ENCODE results near the gene NPIPB8.
"Not testable (repeated sequence)": the region's sequence is repeated elsewhere in the genome, so short reads cannot be mapped to it uniquely, and the experiment has no call there.

The NPIPB8 gene

GRCh38 chr16:28606291-28607115 lies 31.4 kb upstream of the NPIPB8 start:
- in situ Hi-C loops (cut with MboI; ENCODE audit: low sequenced_read_pairs) = no loop called here

GRCh38 chr16:28607116-28607623 lies 30.7 kb upstream of the NPIPB8 start:
- in situ Hi-C loops (cut with MboI; ENCODE audit: low sequenced_read_pairs) = no loop called here

DNA sequence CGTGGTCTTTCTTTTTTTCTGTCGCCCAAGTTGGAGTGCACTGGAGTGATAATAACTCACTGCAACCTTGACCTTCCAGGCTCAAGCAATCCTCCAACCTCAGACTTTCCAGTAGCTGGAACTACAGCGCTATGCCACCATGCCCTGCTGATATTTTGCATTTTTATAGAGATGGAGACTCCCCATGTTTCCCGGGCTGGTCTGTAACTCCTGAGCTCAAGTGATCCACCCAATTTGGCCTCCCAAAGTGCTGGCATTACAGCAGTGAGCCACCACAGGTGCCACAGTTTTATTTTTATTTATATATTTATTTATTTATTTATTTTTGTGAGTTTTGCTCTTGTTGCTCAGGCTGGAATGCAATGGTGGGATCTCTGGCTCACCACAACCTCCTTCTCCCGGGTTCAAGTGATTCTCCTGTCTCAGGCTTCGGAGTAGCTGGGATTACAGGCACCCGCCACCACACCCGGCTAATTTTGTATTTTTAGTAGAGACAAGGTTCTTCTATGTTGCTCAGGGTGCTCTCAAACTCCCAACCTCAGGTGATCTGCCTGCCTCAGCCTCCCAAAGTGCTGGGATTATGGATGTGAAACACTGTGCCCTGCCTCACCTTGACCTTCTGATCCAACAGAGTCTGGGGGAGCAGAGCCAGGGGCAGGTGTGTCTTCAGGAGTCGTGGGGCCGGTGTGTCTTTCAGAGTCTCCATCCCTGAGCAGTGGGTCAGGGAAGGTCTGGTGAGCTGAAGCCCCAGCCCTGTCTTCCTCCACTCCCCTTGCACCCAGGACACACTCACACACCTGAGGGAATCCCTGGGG lies 30.0 kb upstream of the NPIPB8 start:
- in situ Hi-C loops (cut with MboI; ENCODE audit: low sequenced_read_pairs) = not testable (repeated sequence)

DNA sequence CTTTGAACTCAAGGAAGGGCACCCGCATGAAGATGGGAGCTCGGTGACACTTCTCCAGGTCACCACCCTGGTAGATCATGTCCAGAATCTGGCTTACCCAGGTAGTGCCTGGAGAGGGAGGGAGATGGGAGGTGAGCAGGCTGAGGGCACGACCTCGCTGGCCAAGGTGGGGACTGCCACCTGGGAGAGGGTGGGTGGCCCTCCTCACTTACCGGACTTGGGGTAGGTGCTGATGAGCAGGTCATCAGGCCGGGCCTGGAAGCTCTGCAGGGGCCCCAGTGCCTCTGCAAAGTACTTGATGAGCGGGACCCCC lies 29.4 kb upstream of the NPIPB8 start:
- in situ Hi-C loops (cut with MboI; ENCODE audit: low sequenced_read_pairs) = not testable (repeated sequence)

- in situ Hi-C loops (cut with MboI; ENCODE audit: low sequenced_read_pairs) = not testable (repeated sequence)
Measured at GRCh38 chr16:28608867-28609596, 28.8 kb upstream of the NPIPB8 start.

DNA sequence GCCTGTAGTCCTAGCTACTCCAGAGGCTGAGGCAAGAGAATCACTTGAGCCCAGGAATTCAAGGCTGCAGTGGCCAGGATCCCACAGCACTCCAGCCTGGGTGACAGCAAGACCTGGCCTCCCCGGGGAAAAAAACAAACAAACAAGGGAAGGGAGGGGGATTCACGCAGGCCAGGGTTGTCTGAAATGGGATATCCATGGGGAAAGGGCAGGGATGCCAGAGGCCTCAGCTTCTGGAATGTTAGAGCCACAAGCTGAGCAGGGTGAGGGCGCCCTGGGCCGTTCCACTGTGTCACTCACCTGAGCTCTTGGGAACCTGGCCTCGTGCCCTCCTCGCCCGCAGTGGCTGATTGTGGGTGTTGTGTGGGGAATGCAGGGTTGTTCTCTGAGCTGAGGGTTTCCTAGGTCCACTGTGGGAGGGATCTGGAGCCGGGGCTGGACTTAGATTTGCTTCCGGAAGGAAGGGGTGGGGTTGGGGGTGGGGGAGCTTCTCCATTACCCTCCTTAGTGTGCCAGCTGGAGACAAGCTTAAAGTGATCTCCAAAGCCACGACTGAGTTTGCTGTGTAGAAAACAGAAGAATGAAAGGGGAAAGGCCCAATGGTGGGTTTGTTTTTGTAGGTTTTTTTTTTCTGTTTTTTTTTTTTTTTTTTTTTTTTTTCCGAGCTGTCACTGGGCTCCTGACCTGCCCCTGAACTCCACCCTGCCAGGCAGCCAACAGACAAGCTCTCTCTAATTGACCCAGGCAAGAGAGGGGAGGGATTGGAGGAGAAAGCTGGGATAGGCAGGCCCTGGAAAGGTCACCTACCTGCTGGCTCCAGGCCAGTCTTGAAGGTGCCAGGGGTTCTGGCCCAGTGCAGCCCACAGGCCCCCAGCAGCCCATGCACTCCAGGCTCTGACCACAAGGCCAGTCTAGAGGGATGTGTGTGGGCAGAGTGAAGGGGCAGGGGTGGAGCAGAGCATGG lies 28.0 kb upstream of the NPIPB8 start, which contains the start of gene SULT1A1:
Gene SULT1A1 (minus strand): TSS at position 414 of the 964 bp plus-strand sequence. CDS start 1,189 bp downstream, outside the sequence.
- in situ Hi-C loops (cut with MboI; ENCODE audit: low sequenced_read_pairs) = no loop called here

DNA sequence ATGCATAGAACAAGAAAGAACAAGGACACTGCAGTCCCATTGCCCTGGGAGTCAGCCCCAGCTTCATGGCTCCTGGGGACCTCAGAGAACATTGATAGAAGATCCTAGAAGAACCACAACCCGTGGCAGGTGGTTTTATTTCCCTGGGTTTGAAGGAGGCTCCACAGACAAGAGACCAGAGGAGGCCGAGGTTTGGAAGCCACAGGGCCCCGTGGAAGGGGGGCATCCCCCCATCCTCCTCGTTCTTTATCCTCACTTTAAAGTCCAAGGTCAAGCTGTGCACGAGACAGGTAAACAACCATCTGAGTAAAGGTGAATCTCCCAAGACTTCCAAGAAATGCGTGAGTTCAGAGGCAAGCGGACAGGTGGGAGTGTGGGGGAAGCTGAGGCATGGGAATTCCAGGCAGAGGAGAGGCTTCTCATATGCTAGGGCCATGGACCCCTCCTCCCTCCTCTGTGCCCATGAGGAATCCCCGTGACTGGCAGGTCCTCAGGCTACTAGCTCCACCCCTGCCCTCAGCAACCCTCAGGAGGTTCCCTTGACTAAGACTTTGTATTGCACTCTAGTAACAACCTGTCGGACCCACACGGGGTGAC lies 27.2 kb upstream of the NPIPB8 start:
- in situ Hi-C loops (cut with MboI; ENCODE audit: low sequenced_read_pairs) = no loop called here

DNA sequence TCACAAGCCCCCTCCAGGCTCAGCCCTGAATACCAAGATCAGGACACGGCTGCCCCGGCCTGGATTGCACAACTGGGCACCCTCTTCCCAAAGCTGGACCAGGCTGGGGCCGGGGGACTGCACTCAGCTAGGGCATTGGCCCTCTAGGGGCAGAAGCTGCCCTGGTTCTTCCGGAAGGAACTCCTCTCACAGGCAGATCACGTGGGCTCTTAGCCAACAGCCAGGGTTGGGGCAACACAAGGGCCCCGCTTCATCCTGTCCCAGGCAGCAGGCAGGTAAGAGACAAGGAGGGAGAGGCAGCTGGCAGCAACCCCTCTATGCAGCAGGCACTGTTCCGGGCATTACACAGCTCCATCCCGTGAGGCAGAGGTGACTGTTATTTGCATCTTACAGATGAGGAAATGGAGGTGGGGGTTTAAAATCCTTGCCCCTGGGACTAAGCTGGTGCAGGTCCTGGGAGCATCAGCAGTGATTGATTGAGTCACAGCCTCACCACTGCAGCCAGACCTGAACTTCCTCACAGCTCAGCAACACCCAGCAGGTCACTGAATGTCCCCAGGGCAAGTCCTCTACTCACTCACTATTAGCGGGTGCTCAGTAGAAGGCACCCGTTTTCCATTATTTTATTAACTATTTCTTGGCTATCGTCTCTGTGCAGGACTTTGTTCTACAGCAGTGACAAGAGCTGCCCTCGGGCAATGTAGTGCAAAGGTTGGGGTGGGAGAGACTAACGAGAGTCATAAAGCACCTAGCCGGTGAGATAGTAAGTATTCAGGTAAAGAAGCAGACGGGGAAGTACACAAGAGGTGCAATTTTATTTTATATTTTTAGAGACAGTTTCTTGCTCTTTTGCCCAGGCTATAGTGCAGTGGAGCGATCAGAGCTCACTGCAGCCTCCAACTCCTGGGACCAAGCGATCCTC lies 25.2 kb upstream of the NPIPB8 start:
- in situ Hi-C loops (cut with MboI; ENCODE audit: low sequenced_read_pairs) = not testable (repeated sequence)

GRCh38 chr16:28613912-28614311 lies 24.0 kb upstream of the NPIPB8 start:
- in situ Hi-C loops (cut with MboI; ENCODE audit: low sequenced_read_pairs) = not testable (repeated sequence)

GRCh38 chr16:28614561-28614960 lies 23.3 kb upstream of the NPIPB8 start:
- in situ Hi-C loops (cut with MboI; ENCODE audit: low sequenced_read_pairs) = not testable (repeated sequence)

DNA sequence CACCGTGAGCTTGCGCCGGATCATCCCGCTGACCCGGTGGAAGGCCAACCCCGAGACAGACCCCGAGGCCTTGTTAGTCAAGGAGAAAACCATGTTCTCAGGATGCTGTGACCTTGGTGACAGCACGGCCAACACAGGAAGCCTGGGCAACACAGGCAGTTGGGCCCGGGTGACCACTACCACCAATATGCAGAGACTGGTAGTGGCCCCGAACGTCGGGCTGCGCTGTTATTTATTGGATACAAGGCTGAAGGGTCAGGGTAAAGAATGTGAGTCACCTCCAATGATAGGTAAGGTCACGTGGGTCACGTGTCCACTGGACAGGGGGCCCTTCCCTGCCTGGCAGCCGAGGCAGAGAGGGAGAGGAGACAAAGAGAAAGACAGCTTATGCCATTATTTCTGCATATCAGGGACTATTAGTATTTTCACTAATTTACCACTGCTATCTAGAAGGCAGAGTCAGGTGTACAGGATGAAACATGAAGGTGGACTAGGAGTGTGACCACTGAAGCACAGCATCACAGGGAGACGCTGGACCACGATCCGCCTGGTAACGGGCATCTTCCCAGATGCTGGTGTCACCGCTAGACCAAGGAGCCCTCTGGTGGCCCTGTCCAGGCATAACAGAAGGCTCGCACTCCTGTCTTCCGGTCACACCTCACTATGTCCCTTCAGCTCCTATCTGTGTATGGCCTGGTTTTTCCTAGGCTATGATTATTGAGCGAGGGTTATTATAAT lies 22.2 kb upstream of the NPIPB8 start:
- in situ Hi-C loops (cut with MboI; ENCODE audit: low sequenced_read_pairs) = not testable (repeated sequence)

DNA sequence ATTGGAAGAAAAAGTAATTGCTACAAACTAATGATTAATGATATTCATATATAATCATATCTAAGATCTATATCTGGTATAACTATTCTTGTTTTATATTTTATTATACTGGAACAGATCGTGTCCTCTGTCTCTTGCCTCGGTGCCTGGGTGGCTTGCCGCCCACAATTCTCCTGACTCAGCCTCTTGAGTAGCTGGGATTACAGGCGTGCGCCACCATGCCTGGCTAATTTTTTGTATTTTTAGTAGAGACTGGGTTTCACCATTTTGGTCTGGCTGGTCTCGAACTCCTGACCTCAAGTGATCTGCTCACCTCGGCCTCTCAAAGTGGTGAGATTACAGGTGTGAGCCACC lies 21.7 kb upstream of the NPIPB8 start:
- in situ Hi-C loops (cut with MboI; ENCODE audit: low sequenced_read_pairs) = not testable (repeated sequence)

DNA sequence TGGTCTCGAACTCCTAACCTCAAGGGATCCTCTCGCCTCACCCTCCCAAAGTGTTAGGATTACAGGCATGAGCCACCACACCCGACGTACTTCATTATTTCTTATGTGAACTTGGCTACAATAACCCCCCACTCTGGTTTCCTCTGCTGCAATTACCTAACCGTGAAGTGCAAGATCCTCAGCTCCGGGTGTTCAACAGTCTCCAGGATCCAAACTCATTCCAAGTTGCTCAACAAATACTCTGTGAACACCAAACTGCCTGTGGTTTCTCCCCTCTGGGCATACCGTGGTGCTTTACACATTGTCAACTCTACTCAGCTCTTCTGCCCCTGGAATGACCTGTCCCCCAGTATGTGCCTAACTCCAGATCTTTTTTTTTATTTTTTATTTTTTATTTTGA lies 21.2 kb upstream of the NPIPB8 start:
- in situ Hi-C loops (cut with MboI; ENCODE audit: low sequenced_read_pairs) = no loop called here

- in situ Hi-C loops (cut with MboI; ENCODE audit: low sequenced_read_pairs) = no loop called here
Measured at GRCh38 chr16:28617874-28618273, 20.0 kb upstream of the NPIPB8 start.

- in situ Hi-C loops (cut with MboI; ENCODE audit: low sequenced_read_pairs) = not testable (repeated sequence)
Measured at GRCh38 chr16:28620316-28620715, 17.5 kb upstream of the NPIPB8 start.

DNA sequence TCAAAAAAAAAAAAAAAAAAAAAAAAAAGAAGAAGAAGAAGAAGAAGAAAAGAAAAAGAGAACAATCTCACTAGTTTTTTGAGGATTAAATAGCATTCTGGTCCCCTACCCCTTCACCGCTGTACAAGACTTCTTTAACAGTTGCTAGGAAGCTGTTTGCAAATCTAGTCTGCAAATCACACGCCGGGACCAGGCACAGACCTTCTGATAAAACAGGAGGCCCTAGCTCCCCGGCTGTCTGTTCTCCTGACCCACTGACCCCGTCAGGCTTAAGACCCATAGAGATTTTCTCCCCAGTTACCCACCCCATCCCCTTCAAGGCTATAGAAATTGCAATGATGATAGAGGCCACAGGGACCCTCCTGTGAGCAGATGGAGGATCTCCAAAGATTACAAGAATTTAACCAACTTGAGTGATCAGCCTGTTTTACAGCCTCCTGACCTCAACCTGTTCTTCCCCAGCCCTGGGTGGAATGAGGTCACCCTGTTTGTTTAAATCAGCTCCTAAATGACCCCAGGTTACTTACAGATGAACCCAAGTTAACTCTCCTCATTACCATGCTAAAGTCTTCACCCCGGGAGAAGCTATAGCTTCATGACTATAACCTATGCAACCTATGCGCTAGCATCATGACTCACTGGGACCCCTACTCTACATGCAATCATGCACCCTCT lies 16.2 kb upstream of the NPIPB8 start:
- in situ Hi-C loops (cut with MboI; ENCODE audit: low sequenced_read_pairs) = no loop called here

DNA sequence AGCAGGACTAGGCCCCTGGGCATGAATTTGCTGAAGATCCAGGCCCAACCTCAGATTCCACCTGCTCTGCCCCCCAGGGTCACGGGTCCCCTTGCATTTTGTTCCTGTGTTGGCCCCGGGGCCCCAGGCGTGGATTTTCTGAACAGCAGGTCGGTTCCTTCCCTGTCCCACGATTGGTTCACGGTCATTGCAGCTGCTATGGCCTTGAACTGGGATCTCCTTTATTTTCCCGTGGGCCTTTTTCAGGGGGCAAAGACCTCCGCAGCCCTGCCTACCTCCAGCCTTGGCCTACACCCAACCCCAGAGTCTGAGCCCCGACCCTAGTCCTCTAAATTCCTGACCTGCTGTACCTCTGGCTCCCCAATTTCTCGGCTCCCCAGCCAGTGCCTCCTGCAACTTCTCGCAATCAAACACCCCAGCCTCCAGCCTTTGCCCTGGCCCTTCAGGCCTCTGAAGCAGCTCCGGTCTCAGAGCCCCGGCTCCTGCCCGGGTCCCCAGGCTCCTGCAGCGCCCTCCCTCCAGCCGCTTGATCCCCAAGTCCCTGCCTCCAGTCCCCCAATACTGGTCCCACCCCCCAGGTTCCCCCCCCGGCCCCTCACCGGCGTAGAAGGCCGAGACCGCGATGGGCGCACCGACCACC lies 15.2 kb upstream of the NPIPB8 start:
- in situ Hi-C loops (cut with MboI; ENCODE audit: low sequenced_read_pairs) = not testable (repeated sequence)
